MCF 10A (cell line): Measurements from ENCODE around the gene CDCA8. TPM values are rescaled to one million over a fixed set of nuclear protein-coding genes. Genes with fewer than 3 reads are reported as not detected.
A peak's percentile ranks its signal among the peaks of the same experiment; 100 is the strongest.

Experiments used
- BruUV-seq: library from RNA; stranded (reverse); fragments of 400-500 nt; replicated peaks from 2 replicates; lab custom pipeline; 2021; lab: Mats Ljungman, UMichigan
- CTCF ChIA-PET: fragments of 300-600 bp; sonication (Branson Sonifier 250); formaldehyde crosslinking; extraction: SDS; loops from one replicate; lab custom pipeline; 2021; ENCODE audit warnings: antibody characterized with exemption, inconsistent platforms; lab: Yijun Ruan, JAX
- POLR2A ChIA-PET: fragments of 300-600, 350-650 bp; sonication (Branson Sonifier 250); formaldehyde crosslinking; extraction: SDS; loops from one replicate; lab custom pipeline; 2020; ENCODE audit warnings: antibody characterized with exemption, inconsistent platforms; lab: Yijun Ruan, JAX
- DNase-seq: peaks from one replicate; pipeline ENCODE4 v3.0.0-alpha.2; 2018; ENCODE audit not compliant: unreplicated experiment
- H3K27ac Mint-ChIP-seq: one replicate; pipeline ENCODE4 v1.8.0; 2022; ENCODE audit warnings: mild to moderate bottlenecking, low read depth, mixed read lengths; ENCODE audit not compliant: unreplicated experiment
- H3K27me3 Mint-ChIP-seq: one replicate; pipeline ENCODE4 v1.8.0; 2022; ENCODE audit warnings: mixed read lengths; ENCODE audit not compliant: insufficient read depth, unreplicated experiment
- H3K36me3 Mint-ChIP-seq: one replicate; pipeline ENCODE4 v1.8.0; 2022; ENCODE audit warnings: mild to moderate bottlenecking, moderate library complexity, mixed read lengths; ENCODE audit not compliant: insufficient read depth, unreplicated experiment
- H3K4me1 Mint-ChIP-seq: one replicate; pipeline ENCODE4 v1.8.0; 2022; ENCODE audit warnings: mixed read lengths; ENCODE audit not compliant: insufficient read depth, unreplicated experiment
- H3K4me3 Mint-ChIP-seq: one replicate; pipeline ENCODE4 v1.8.0; 2022; ENCODE audit warnings: mild to moderate bottlenecking, moderate library complexity, mixed read lengths; ENCODE audit not compliant: unreplicated experiment
- H3K9me3 Mint-ChIP-seq: one replicate; pipeline ENCODE4 v1.8.0; 2022; ENCODE audit warnings: mixed read lengths; ENCODE audit not compliant: unreplicated experiment
- CTCF ChIP-seq: fragments of 200-600 bp; IDR thresholded peaks from one replicate; pipeline ENCODE4 v1.8.0; 2022; ENCODE audit warnings: antibody characterized with exemption, mild to moderate bottlenecking; ENCODE audit not compliant: unreplicated experiment
- intact Hi-C: fragments of 100-400 bp; cut with micrococcal nuclease; formaldehyde crosslinking; loops from 2 replicates; pipeline ENCODE4 v1.14.1; 2022
- total RNA-seq: library from RNA; stranded (reverse); gene quantifications from 2 replicates; pipeline ENCODE4 v1.2.3, GENCODE V29; 2022

Gene CDCA8
- total RNA-seq, 1 experiment from 2014 or later: 21.8 TPM

- peak overlapping the region; percentile 40 for H3K27ac Mint-ChIP-seq
- peaks cover 15% of the 10 kb centered on the region for H3K4me1 Mint-ChIP-seq
- POLR2A ChIA-PET: interaction anchor here (0.8 kb wide), 1 partner anchor 68 kb away, joined by 4 read pairs; no protein-coding TSS in a partner anchor
- CTCF ChIA-PET: no interaction called here
- no peak for TF ChIP-seq CTCF
- DNase-seq: peak; percentile 84
- no peaks in the 10 kb centered on the region for H3K36me3 Mint-ChIP-seq
- peaks cover 11% of the 10 kb centered on the region for H3K27me3 Mint-ChIP-seq
- H3K4me3 Mint-ChIP-seq: no peak overlapping the region
- H3K9me3 Mint-ChIP-seq: peaks cover 8% of the 10 kb centered on the region
- BruUV-seq: no TSS peak
- intact Hi-C loops: no loop called here
These were observed 46.9 kb downstream of the CDCA8 start for GRCh38 chr1:37739222-37739621.

GRCh38 chr1:37741130-37741529 is 48.8 kb downstream of the CDCA8 start:
- peaks cover 8% of the 10 kb centered on the region for H3K9me3 Mint-ChIP-seq
- no TSS peak for BruUV-seq
- DNase-seq: peak; percentile 94
- no peaks in the 10 kb centered on the region for H3K36me3 Mint-ChIP-seq
- H3K27me3 Mint-ChIP-seq: peaks cover 11% of the 10 kb centered on the region
- H3K4me3 Mint-ChIP-seq: peak overlapping the region; percentile 2
- no peak for TF ChIP-seq CTCF
- ChIA-PET POLR2A (interaction anchor here (0.7 to 2.6 kb wide), 5 partner anchors 47 to 1702 kb away, joined by 3 to 14 read pairs (median 3); partner anchors contain the start of genes C1orf122 and YRDC), CTCF (interaction anchor here (0.6 to 1.4 kb wide), 4 partner anchors 16 to 269 kb away, joined by 3 to 4 read pairs (median 4); a partner anchor contains a TSS)
- peaks cover 15% of the 10 kb centered on the region for H3K4me1 Mint-ChIP-seq
- intact Hi-C loops: no loop called here
- no peak overlapping the region for H3K27ac Mint-ChIP-seq

GRCh38 chr1:37741662-37742061 is 49.3 kb downstream of the CDCA8 start:
- ChIA-PET CTCF (interaction anchor here (0.6 to 1.4 kb wide), 7 partner anchors 15 to 1084 kb away, joined by 3 to 6 read pairs (median 4); a partner anchor contains a TSS), POLR2A (interaction anchor here (0.5 to 2.6 kb wide), 8 partner anchors 9 to 1702 kb away, joined by 3 to 14 read pairs (median 3); partner anchors contain the start of genes C1orf122 and YRDC)
- TF ChIP-seq CTCF: no peak
- H3K4me3 Mint-ChIP-seq: no peak overlapping the region
- H3K27me3 Mint-ChIP-seq: peaks cover 11% of the 10 kb centered on the region
- no peak for DNase-seq
- H3K4me1 Mint-ChIP-seq: peaks cover 15% of the 10 kb centered on the region
- H3K9me3 Mint-ChIP-seq: peaks cover 8% of the 10 kb centered on the region
- intact Hi-C loops: no loop called here
- H3K27ac Mint-ChIP-seq: no peak overlapping the region
- BruUV-seq: no TSS peak
- H3K36me3 Mint-ChIP-seq: no peaks in the 10 kb centered on the region

- TF ChIP-seq CTCF: no peak
- Mint-ChIP-seq H3K9me3 (no peaks in the 10 kb centered on the region), H3K27me3 (peaks cover 11% of the 10 kb centered on the region), H3K4me1 (peaks cover under 1% of the 10 kb centered on the region), H3K27ac (no peak overlapping the region), H3K36me3 (no peaks in the 10 kb centered on the region), H3K4me3 (no peak overlapping the region)
- DNase-seq: peak; percentile 52
- intact Hi-C loops: no loop called here
- no TSS peak for BruUV-seq
- ChIA-PET POLR2A (interaction anchor here (0.6 kb wide), 1 partner anchor 42 kb away, joined by 3 read pairs; no protein-coding TSS in a partner anchor), CTCF (interaction anchor here (0.6 kb wide), 1 partner anchor 44 kb away, joined by 3 read pairs; no protein-coding TSS in a partner anchor)
These were observed 54.5 kb downstream of the CDCA8 start for GRCh38 chr1:37746806-37747205.
